HEK293 (cell line): ENCODE results near the gene KIF13A.

Source experiments
- CTCF ChIA-PET: fragments of 350-600 bp; formaldehyde crosslinking; extraction: SDS; loops from one replicate; lab custom pipeline; 2021; ENCODE audit warnings: antibody characterized with exemption; lab: Yijun Ruan, JAX
- POLR2A ChIA-PET: fragments of 300-600 bp; formaldehyde crosslinking; extraction: SDS; loops from one replicate; lab custom pipeline; 2020; ENCODE audit warnings: antibody characterized with exemption, inconsistent platforms; lab: Yijun Ruan, JAX
- H3K27ac ChIP-seq: fragments of 200-500 bp; sonication (Bioruptor generic); 2 replicates; pipeline ENCODE4 v1.5.1; 2014; ENCODE audit warnings: low read depth, low read length, control low read depth, inconsistent platforms; ENCODE audit errors: extremely low read depth
- H3K36me3 ChIP-seq, 2 experiments: fragments of 200-500 bp in 1 of 2; sonication (Bioruptor generic) in 1 of 2; 1 replicate in 1 of 2; 2 replicates in 1 of 2; pipeline ENCODE4 v1.5.1; 2014 to 2017; ENCODE audit warnings: inconsistent platforms in 2 of 2, low read length in 2 of 2; ENCODE audit not compliant: control insufficient read depth in 2 of 2, insufficient read depth in 1 of 2
- H3K4me1 ChIP-seq: fragments of 200-500 bp; sonication (Bioruptor generic); 2 replicates; pipeline ENCODE4 v1.5.1; 2014; ENCODE audit warnings: mild to moderate bottlenecking, low read length, inconsistent platforms; ENCODE audit not compliant: control insufficient read depth, insufficient read depth
- H3K4me3 ChIP-seq: 2 replicates; pipeline ENCODE4 v1.5.1; 2011; ENCODE audit warnings: low read depth, mild to moderate bottlenecking, control low read depth, low read length, moderate library complexity
- H3K9me3 ChIP-seq: fragments of 200-500 bp; sonication (Bioruptor generic); 2 replicates; pipeline ENCODE4 v1.5.1; 2014; ENCODE audit warnings: low read depth, low read length, inconsistent platforms; ENCODE audit not compliant: control insufficient read depth, insufficient read depth
- AEBP2 ChIP-seq: fragments of 450-650 bp; formaldehyde crosslinking; IDR thresholded peaks from 2 replicates; pipeline ENCODE4 v1.5.1; 2016; ENCODE audit warnings: missing biosample characterization, missing genetic modification characterization, borderline replicate concordance
- BCL11A ChIP-seq: fragments of 450-650 bp; formaldehyde crosslinking; IDR thresholded peaks from 2 replicates; pipeline ENCODE4 v1.5.1; 2016; ENCODE audit warnings: low read depth, missing biosample characterization, missing genetic modification characterization
- BCL11B ChIP-seq: fragments of 450-650 bp; formaldehyde crosslinking; IDR thresholded peaks from 2 replicates; pipeline ENCODE4 v1.5.1; 2016; ENCODE audit warnings: low read depth, missing biosample characterization, missing genetic modification characterization
- GLIS2 ChIP-seq: fragments of 450-650 bp; formaldehyde crosslinking; IDR thresholded peaks from 2 replicates; pipeline ENCODE4 v1.5.1; 2016; ENCODE audit warnings: missing biosample characterization, missing genetic modification characterization
- IKZF3 ChIP-seq: fragments of 450-650 bp; IDR thresholded peaks from 2 replicates; pipeline ENCODE4 v1.5.0; 2018; ENCODE audit warnings: missing biosample characterization, mild to moderate bottlenecking, missing genetic modification characterization, moderate library complexity
- PRDM6 ChIP-seq: fragments of 450-650 bp; formaldehyde crosslinking; IDR thresholded peaks from 2 replicates; pipeline ENCODE4 v1.5.1; 2017; ENCODE audit warnings: missing biosample characterization, missing genetic modification characterization
- ZBTB17 ChIP-seq: fragments of 450-650 bp; formaldehyde crosslinking; IDR thresholded peaks from 2 replicates; pipeline ENCODE4 v1.5.1; 2016; ENCODE audit warnings: missing biosample characterization, missing genetic modification characterization
- ZBTB20 ChIP-seq: fragments of 450-650 bp; formaldehyde crosslinking; IDR thresholded peaks from 2 replicates; pipeline ENCODE4 v1.5.1; 2016; ENCODE audit warnings: missing biosample characterization, missing genetic modification characterization
- ZEB2 ChIP-seq: fragments of 450-650 bp; formaldehyde crosslinking; IDR thresholded peaks from 2 replicates; pipeline ENCODE4 v1.5.1; 2016; ENCODE audit warnings: missing biosample characterization, missing genetic modification characterization
- ZFP41 ChIP-seq: fragments of 450-650 bp; formaldehyde crosslinking; IDR thresholded peaks from 2 replicates; pipeline ENCODE4 v1.5.1; 2016; ENCODE audit warnings: missing biosample characterization, missing genetic modification characterization, borderline replicate concordance
- ZFP69B ChIP-seq: fragments of 450-650 bp; formaldehyde crosslinking; IDR thresholded peaks from 2 replicates; pipeline ENCODE4 v1.5.1; 2016; ENCODE audit warnings: missing biosample characterization, missing genetic modification characterization
- ZNF114 ChIP-seq: fragments of 450-650 bp; formaldehyde crosslinking; IDR thresholded peaks from 2 replicates; pipeline ENCODE4 v1.5.0; 2017; ENCODE audit warnings: missing biosample characterization, missing genetic modification characterization
- ZNF132 ChIP-seq: fragments of 450-650 bp; formaldehyde crosslinking; IDR thresholded peaks from 2 replicates; pipeline ENCODE4 v1.5.1; 2017; ENCODE audit warnings: missing biosample characterization, missing genetic modification characterization, borderline replicate concordance
- ZNF16 ChIP-seq: fragments of 450-650 bp; formaldehyde crosslinking; IDR thresholded peaks from 2 replicates; pipeline ENCODE4 v1.5.1; 2016; ENCODE audit warnings: low read depth, missing biosample characterization, missing genetic modification characterization
- ZNF221 ChIP-seq: fragments of 450-650 bp; formaldehyde crosslinking; IDR thresholded peaks from 2 replicates; pipeline ENCODE4 v1.5.1; 2017; ENCODE audit warnings: missing biosample characterization, missing genetic modification characterization, borderline replicate concordance
- ZNF24 ChIP-seq: fragments of 450-650 bp; formaldehyde crosslinking; IDR thresholded peaks from 2 replicates; pipeline ENCODE4 v1.5.1; 2016; ENCODE audit warnings: missing biosample characterization, missing genetic modification characterization
- ZNF26 ChIP-seq: fragments of 450-650 bp; formaldehyde crosslinking; IDR thresholded peaks from 2 replicates; pipeline ENCODE4 v1.5.1; 2016; ENCODE audit warnings: missing biosample characterization, missing genetic modification characterization
- ZNF311 ChIP-seq: fragments of 450-650 bp; formaldehyde crosslinking; IDR thresholded peaks from 2 replicates; pipeline ENCODE4 v1.5.1; 2017; ENCODE audit warnings: missing biosample characterization, missing genetic modification characterization, borderline replicate concordance
- ZNF394 ChIP-seq: fragments of 450-650 bp; formaldehyde crosslinking; IDR thresholded peaks from 2 replicates; pipeline ENCODE4 v1.5.1; 2016; ENCODE audit warnings: missing biosample characterization, missing genetic modification characterization, mild to moderate bottlenecking, moderate library complexity, borderline replicate concordance
- ZNF404 ChIP-seq: fragments of 450-650 bp; formaldehyde crosslinking; IDR thresholded peaks from 2 replicates; pipeline ENCODE4 v1.5.1; 2017; ENCODE audit warnings: missing biosample characterization, missing genetic modification characterization
- ZNF48 ChIP-seq: fragments of 450-650 bp; formaldehyde crosslinking; IDR thresholded peaks from 2 replicates; pipeline ENCODE4 v1.5.1; 2016; ENCODE audit warnings: missing biosample characterization, missing genetic modification characterization
- ZNF488 ChIP-seq: fragments of 450-650 bp; formaldehyde crosslinking; IDR thresholded peaks from 2 replicates; pipeline ENCODE4 v1.5.1; 2016; ENCODE audit warnings: missing biosample characterization, missing genetic modification characterization
- ZNF521 ChIP-seq: fragments of 450-650 bp; formaldehyde crosslinking; IDR thresholded peaks from 2 replicates; pipeline ENCODE4 v1.5.1; 2017; ENCODE audit warnings: missing biosample characterization, mild to moderate bottlenecking, missing genetic modification characterization
- ZNF555 ChIP-seq: fragments of 450-650 bp; formaldehyde crosslinking; conservative IDR thresholded peaks from 2 replicates; pipeline ENCODE4 v1.5.1; 2017; ENCODE audit warnings: missing biosample characterization, mild to moderate bottlenecking, missing genetic modification characterization, inconsistent platforms
- ZNF561 ChIP-seq: fragments of 450-650 bp; IDR thresholded peaks from 2 replicates; pipeline ENCODE4 v1.5.1; 2018; ENCODE audit warnings: missing biosample characterization, missing genetic modification characterization, borderline replicate concordance
- ZNF626 ChIP-seq: fragments of 450-650 bp; sonication (Bioruptor Pico); formaldehyde crosslinking; IDR thresholded peaks from 2 replicates; pipeline ENCODE4 v1.5.1; 2018; ENCODE audit warnings: missing biosample characterization, missing genetic modification characterization, inconsistent platforms
- ZNF664 ChIP-seq: fragments of 450-650 bp; formaldehyde crosslinking; IDR thresholded peaks from 2 replicates; pipeline ENCODE4 v1.5.1; 2016; ENCODE audit warnings: missing biosample characterization, missing genetic modification characterization
- ZNF670 ChIP-seq: fragments of 450-650 bp; formaldehyde crosslinking; IDR thresholded peaks from 2 replicates; pipeline ENCODE4 v1.5.1; 2016; ENCODE audit warnings: missing biosample characterization, missing genetic modification characterization, low read depth
- ZNF707 ChIP-seq: fragments of 450-650 bp; formaldehyde crosslinking; IDR thresholded peaks from 2 replicates; pipeline ENCODE4 v1.5.1; 2016; ENCODE audit warnings: missing biosample characterization, missing genetic modification characterization
- ZNF777 ChIP-seq: fragments of 450-650 bp; formaldehyde crosslinking; IDR thresholded peaks from 2 replicates; pipeline ENCODE4 v1.5.1; 2017; ENCODE audit warnings: missing biosample characterization, missing genetic modification characterization, borderline replicate concordance

Gene KIF13A

GRCh38 chr6:17899491-17899890 lies 87.9 kb downstream of the KIF13A start:
- POLR2A ChIA-PET, result no interaction called here
- no peak overlapping the region for H3K27ac ChIP-seq
- no peaks in the 10 kb centered on the region for H3K9me3 ChIP-seq
- TF ChIP-seq ZNF26 (no peak), ZNF561 (tag by site-specific recombination) (no peak), PRDM6 (no peak), ZNF114 (tag by site-specific recombination) (no peak), ZNF24 (tag by site-specific recombination) (no peak), ZNF311 (tag by site-specific recombination) (no peak), ZFP41 (tag by site-specific recombination) (no peak), ZNF488 (tag by site-specific recombination) (no peak), ZNF16 (no peak), ZEB2 (no peak), ZNF670 (tag by site-specific recombination) (no peak)
- H3K4me3 ChIP-seq, result no peak overlapping the region
- peaks cover 0 to 3% of the 10 kb centered on the region in 2 experiments; a peak in 1 of 3 replicates for H3K36me3 ChIP-seq
- CTCF ChIA-PET, result no interaction called here
- no peaks in the 10 kb centered on the region for H3K4me1 ChIP-seq

- TF ChIP-seq ZNF521 (no peak), ZNF404 (no peak), BCL11B (tag by site-specific recombination) (no peak), BCL11A (no peak), ZNF132 (no peak), GLIS2 (tag by site-specific recombination) (no peak)
- no peaks in the 10 kb centered on the region for H3K9me3 ChIP-seq
- H3K27ac ChIP-seq, result no peak overlapping the region
- H3K36me3 ChIP-seq, result peaks cover 0 to 3% of the 10 kb centered on the region in 2 experiments; a peak in 1 of 3 replicates
- H3K4me3 ChIP-seq, result no peak overlapping the region
- H3K4me1 ChIP-seq, result no peaks in the 10 kb centered on the region
- ChIA-PET POLR2A (no interaction called here), CTCF (interaction anchor here (1.0 kb wide), 1 partner anchor 14 kb away, joined by 3 read pairs; no protein-coding TSS in a partner anchor)
Observed at GRCh38 chr6:17897681-17898080, 89.8 kb downstream of the KIF13A start.

- no peak overlapping the region for H3K27ac ChIP-seq
- H3K36me3 ChIP-seq, result peaks cover 0 to 6% of the 10 kb centered on the region in 2 experiments; a peak in 1 of 3 replicates
- no peaks in the 10 kb centered on the region for H3K9me3 ChIP-seq
- no peak overlapping the region for H3K4me3 ChIP-seq
- CTCF ChIA-PET, result no interaction called here
- POLR2A ChIA-PET, result no interaction called here
- H3K4me1 ChIP-seq, result no peaks in the 10 kb centered on the region
- TF ChIP-seq ZNF394 (tag by site-specific recombination) (no peak), ZNF221 (no peak), ZNF48 (tag by site-specific recombination) (no peak), AEBP2 (tag by site-specific recombination) (no peak), ZNF664 (tag by site-specific recombination) (no peak), IKZF3 (no peak), ZNF777 (tag by site-specific recombination) (no peak), ZNF555 (tag by site-specific recombination) (no peak), ZNF626 (tag by site-specific recombination) (peak; percentile 85), ZBTB20 (tag by site-specific recombination) (no peak), ZNF311 (tag by site-specific recombination) (no peak), ZNF707 (tag by site-specific recombination) (no peak), ZBTB17 (tag by site-specific recombination) (no peak), ZFP69B (no peak), ZFP41 (tag by site-specific recombination) (no peak)
Observed at GRCh38 chr6:17894905-17895304, 92.5 kb downstream of the KIF13A start.
